LNCAP (cell line): ENCODE data around the gene MAGI2.

ENCODE experiments used
- CTCF ChIP-seq: fragments of 450-650 bp; IDR thresholded peaks from 2 replicates; pipeline ENCODE4 v1.5.1; 2017; ENCODE audit warnings: mild to moderate bottlenecking

MAGI2 gene

GRCh38 chr7:78862411-78862900 is 591.0 kb downstream of the MAGI2 start:
- no peak for TF ChIP-seq CTCF

GRCh38 chr7:78852951-78853350 is 600.5 kb downstream of the MAGI2 start:
- TF ChIP-seq CTCF, result no peak

- TF ChIP-seq CTCF, result no peak
Measured at GRCh38 chr7:78850093-78850740, 603.2 kb downstream of the MAGI2 start.

- TF ChIP-seq CTCF, result no peak
Measured at GRCh38 chr7:78845155-78845554, 608.3 kb downstream of the MAGI2 start.

- no peak for TF ChIP-seq CTCF
Measured at GRCh38 chr7:78842068-78842467, 611.4 kb downstream of the MAGI2 start.

- TF ChIP-seq CTCF, result no peak
Measured at GRCh38 chr7:78835897-78836296, 617.6 kb downstream of the MAGI2 start.

GRCh38 chr7:78828317-78828716 is 625.1 kb downstream of the MAGI2 start:
- no peak for TF ChIP-seq CTCF
